GM19240 (cell line): ENCODE measurements around the gene PDLIM5.
"Not testable (repeated sequence)": the region's sequence is repeated elsewhere in the genome, so short reads cannot be mapped to it uniquely, and the experiment has no call there.

Source experiments
- DNase-seq: peaks from one replicate; pipeline ENCODE4 v3.0.0; 2011; ENCODE audit warnings: low spot score; ENCODE audit not compliant: insufficient read length

The PDLIM5 gene

GRCh38 chr4:94462572-94462971, 10.8 kb downstream of the PDLIM5 start:
- no peak for DNase-seq

- DNase-seq: no peak
Observed at GRCh38 chr4:94463771-94464170, 12.0 kb downstream of the PDLIM5 start.

GRCh38 chr4:94466371-94466770, 14.6 kb downstream of the PDLIM5 start:
- no peak for DNase-seq

- DNase-seq: no peak
Observed at GRCh38 chr4:94466923-94467322, 15.2 kb downstream of the PDLIM5 start.

- no peak for DNase-seq
Observed at GRCh38 chr4:94468093-94468769, 16.5 kb downstream of the PDLIM5 start.

GRCh38 chr4:94469221-94469784, 17.6 kb downstream of the PDLIM5 start:
- DNase-seq: no peak

- no peak for DNase-seq
Observed at GRCh38 chr4:94470132-94470531, 18.4 kb downstream of the PDLIM5 start.

- not testable (repeated sequence) for DNase-seq
Observed at GRCh38 chr4:94470782-94471181, 19.0 kb downstream of the PDLIM5 start.

GRCh38 chr4:94472056-94472826, 20.5 kb downstream of the PDLIM5 start:
- DNase-seq: no peak

GRCh38 chr4:94475050-94475449, 23.3 kb downstream of the PDLIM5 start:
- DNase-seq: no peak

GRCh38 chr4:94475794-94476193, 24.1 kb downstream of the PDLIM5 start:
- no peak for DNase-seq

- no peak for DNase-seq
Observed at GRCh38 chr4:94477227-94477626, 25.5 kb downstream of the PDLIM5 start.

GRCh38 chr4:94478805-94479204, 27.1 kb downstream of the PDLIM5 start:
- DNase-seq: not testable (repeated sequence)

- DNase-seq: no peak
Observed at GRCh38 chr4:94479358-94480141, 27.8 kb downstream of the PDLIM5 start.

- DNase-seq: no peak
Observed at GRCh38 chr4:94480362-94480951, 28.7 kb downstream of the PDLIM5 start.

- no peak for DNase-seq
Observed at GRCh38 chr4:94483895-94484294, 32.2 kb downstream of the PDLIM5 start.

GRCh38 chr4:94484818-94485217, 33.1 kb downstream of the PDLIM5 start:
- no peak for DNase-seq

- DNase-seq: no peak
Observed at GRCh38 chr4:94486372-94486801, 34.6 kb downstream of the PDLIM5 start.

- no peak for DNase-seq
Observed at GRCh38 chr4:94488670-94489069, 36.9 kb downstream of the PDLIM5 start.

- DNase-seq: no peak
Observed at GRCh38 chr4:94489098-94489497, 37.4 kb downstream of the PDLIM5 start.

- DNase-seq: no peak
Observed at GRCh38 chr4:94490437-94490836, 38.7 kb downstream of the PDLIM5 start.
